K562 (cell line): ENCODE measurements around the gene POU3F1. TPM values are rescaled to one million over a fixed set of nuclear protein-coding genes. Genes with fewer than 3 reads are reported as not detected.

Source experiments
- ARID3B ChIP-seq: fragments of 250-450 bp; sonication (Bioruptor Pico); IDR thresholded peaks from 2 replicates; pipeline ENCODE4 v1.4.0; 2020; ENCODE audit warnings: borderline replicate concordance
- BDP1 ChIP-seq: IDR thresholded peaks from 3 replicates; pipeline ENCODE4 v1.6.1; 2011; ENCODE audit not compliant: insufficient read length, insufficient read depth
- BMI1 ChIP-seq: fragments of 150-350 bp; IDR thresholded peaks from 2 replicates; pipeline ENCODE4 v1.6.1; 2014; ENCODE audit warnings: low read length
- CREB1 ChIP-seq, 2 experiments: sonication (generic) in 1 of 2; formaldehyde crosslinking in 1 of 2; IDR thresholded peaks; 2 replicates each; pipeline versions ENCODE4 v1.6.1 to v1.8.0; 2012 to 2022; ENCODE audit warnings: inconsistent platforms in 1 of 2, mild to moderate bottlenecking in 1 of 2, missing genetic modification reagents in 1 of 2, moderate library complexity in 1 of 2
- CTCF ChIP-seq, 3 experiments: IDR thresholded peaks in 2 of 3; conservative IDR thresholded peaks in 1 of 3; 2 replicates each; pipeline ENCODE4 v1.5.1; 2011 to 2012; ENCODE audit warnings: low read length in 3 of 3, mild to moderate bottlenecking in 3 of 3, control low read depth in 2 of 3, improper control_type of control experiment in 1 of 3, inconsistent platforms in 1 of 3, low read depth in 1 of 3, mixed read lengths in 1 of 3, moderate library complexity in 1 of 3; ENCODE audit not compliant: insufficient read depth in 2 of 3
- E4F1 ChIP-seq: fragments of 250-450 bp; sonication (Bioruptor Pico); IDR thresholded peaks from 2 replicates; pipeline ENCODE4 v1.5.0; 2021; ENCODE audit warnings: mild to moderate bottlenecking, borderline replicate concordance
- FUS ChIP-seq: fragments of 200-400 bp; formaldehyde crosslinking; optimal IDR thresholded peaks from 2 replicates; pipeline ENCODE3; 2017; ENCODE audit warnings: low read depth, low read length
- KLF16 ChIP-seq: IDR thresholded peaks from 2 replicates; pipeline ENCODE4 v1.6.1; 2016; ENCODE audit warnings: antibody characterized with exemption
- MED1 ChIP-seq: sonication (generic); formaldehyde crosslinking; IDR thresholded peaks from 2 replicates; pipeline ENCODE4 v1.8.1; 2023; ENCODE audit warnings: missing genetic modification reagents, borderline replicate concordance
- NONO ChIP-seq, 2 experiments: fragments of 200-400 bp in 1 of 2; fragments of 450-650 bp in 1 of 2; formaldehyde crosslinking in 1 of 2; IDR thresholded peaks; 2 replicates each; pipeline ENCODE4 v1.6.1; 2017; ENCODE audit warnings: low read depth in 2 of 2, mild to moderate bottlenecking in 2 of 2, moderate library complexity in 2 of 2, low read length in 1 of 2
- POLR2A ChIP-seq: fragments of 450-650 bp; conservative IDR thresholded peaks from 2 replicates; pipeline ENCODE4 v1.6.1; 2016
- POLR2G ChIP-seq: fragments of 200-400 bp; formaldehyde crosslinking; IDR thresholded peaks from 2 replicates; pipeline ENCODE4 v1.6.1; 2017; ENCODE audit warnings: low read depth, mild to moderate bottlenecking, antibody characterized with exemption, low read length, moderate library complexity
- SMARCC2 ChIP-seq: fragments of 450-650 bp; IDR thresholded peaks from 2 replicates; pipeline ENCODE4 v1.6.1; 2017; ENCODE audit warnings: antibody characterized with exemption, moderate library complexity, mild to moderate bottlenecking, low read depth
- SNIP1 ChIP-seq: fragments of 450-650 bp; IDR thresholded peaks from 2 replicates; pipeline ENCODE4 v1.7.1; 2017; ENCODE audit warnings: low read depth, mild to moderate bottlenecking
- THRB ChIP-seq: fragments of 450-650 bp; formaldehyde crosslinking; conservative IDR thresholded peaks from 2 replicates; pipeline ENCODE4 v1.4.0; 2022; ENCODE audit warnings: mild to moderate bottlenecking, missing genetic modification characterization
- ZBED1 ChIP-seq: IDR thresholded peaks from 2 replicates; pipeline ENCODE4 v1.6.1; 2014
- ZMIZ1 ChIP-seq, 2 experiments: fragments of 150-350 bp in 1 of 2; IDR thresholded peaks; 2 replicates each; pipeline ENCODE4 v1.6.1; 2012 to 2016; ENCODE audit warnings: low read depth in 2 of 2, low read length in 2 of 2, mild to moderate bottlenecking in 1 of 2, moderate library complexity in 1 of 2
- ZNF717 ChIP-seq: fragments of 250-450 bp; sonication (Bioruptor Pico); IDR thresholded peaks from 2 replicates; pipeline ENCODE4 v1.5.0; 2021
- polyA plus RNA-seq, 8 experiments: library from polyadenylated mRNA; depleted of rRNA in 4 of 8; stranded (reverse) in 5 of 8; unstranded in 3 of 8; fragments of >200 nt; fragmentation: Nextera tagmentation in 2 of 8; fragmentation: Illumina TruSeq in 1 of 8; extraction: Ambion mirVana in 2 of 8; extraction: Trizol in 1 of 8; gene quantifications; 2 replicates each; pipeline versions ENCODE4 v1.2.1 to v1.2.3, GENCODE V29; 2011 to 2014; ENCODE audit warnings: inconsistent platforms in 1 of 8, missing spikeins in 1 of 8
- total RNA-seq, 7 experiments: library from RNA; depleted of rRNA in 6 of 7; stranded (reverse); fragments of >200 nt in 6 of 7; fragmentation: Illumina TruSeq in 2 of 7; extraction: Trizol in 2 of 7; gene quantifications; 2 replicates each; pipeline versions ENCODE4 v1.2.1 to v1.2.3, GENCODE V29; 2011 to 2021; ENCODE audit warnings: low replicate concordance in 1 of 7

The POU3F1 gene
- total and polyA plus RNA-seq, 9 of the 15 experiments (the other 6 are each of a cell fraction or from before 2014, with no cell fraction given): 0.09 TPM; not detected in 8

DNA sequence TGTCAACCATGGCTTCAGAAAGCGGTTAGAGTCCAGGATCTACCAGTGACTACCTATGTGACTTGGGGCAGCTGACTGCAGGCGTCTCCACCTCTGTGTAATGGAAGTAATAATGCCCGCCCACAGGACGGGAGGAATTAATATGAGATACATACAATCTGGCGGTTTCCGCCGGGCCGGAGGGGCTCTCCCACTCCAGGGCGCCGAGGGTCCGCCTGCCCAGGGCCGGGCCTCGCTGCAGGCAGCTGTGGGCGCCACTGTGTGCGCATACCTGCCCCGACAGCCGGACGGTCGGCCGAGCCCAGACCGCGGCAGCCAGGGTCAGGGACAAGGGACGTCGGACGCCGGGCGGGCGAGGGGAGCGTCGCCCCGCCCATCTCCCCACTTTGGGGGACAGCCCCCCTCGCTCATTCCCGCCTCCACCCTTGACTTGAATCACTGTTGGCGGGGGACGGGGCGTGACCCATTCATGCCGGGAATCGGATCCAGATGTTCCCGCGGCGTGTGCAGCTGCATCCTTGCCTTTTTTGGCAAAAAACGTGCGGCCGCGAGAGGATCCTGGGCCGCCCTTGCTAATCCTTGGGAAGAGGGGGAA, 50.7 kb downstream of the POU3F1 start (continued):
- no peak for TF ChIP-seq ARID3B (CRISPR knock-in tag)
- TF ChIP-seq CREB1 (IDR thresholded peaks at IDR 0.05): 0 out of 2 replicates have a peak, but pooled peaks have one; percentile 6
- TF ChIP-seq CREB1 (CRISPR knock-in tag; IDR thresholded peaks at IDR 0.05): no peak
- TF ChIP-seq NONO (IDR thresholded peaks at IDR 0.05; ENCODE audit: low read depth in 2 of 2, low read length in 1 of 2): no peak
- TF ChIP-seq E4F1 (CRISPR knock-in tag): no peak
- peak; percentile 56 for TF ChIP-seq POLR2A
- TF ChIP-seq ZNF717 (CRISPR knock-in tag): no peak
- TF ChIP-seq CTCF (IDR thresholded peaks at IDR 0.05 in 2 of 3, conservative IDR thresholded peaks at IDR 0.05 in 1 of 3; ENCODE audit: insufficient read depth in 2 of 3, low read depth in 1 of 3, low read length in 3 of 3): no peak
- no peak for TF ChIP-seq THRB
- TF ChIP-seq SMARCC2: no peak
- peak; percentile 21 for TF ChIP-seq FUS
- TF ChIP-seq POLR2G: peak; percentile 81
- no peak for TF ChIP-seq BMI1
- TF ChIP-seq ZBED1: 0 out of 2 replicates have a peak, but pooled peaks have one; percentile 23
- TF ChIP-seq BDP1: no peak
- TF ChIP-seq KLF16: no peak
- TF ChIP-seq MED1 (CRISPR knock-in tag): 0 out of 2 replicates have a peak, but pooled peaks have one; percentile 47
- TF ChIP-seq SNIP1: no peak
- TF ChIP-seq ZMIZ1 (IDR thresholded peaks at IDR 0.05; ENCODE audit: low read depth in 2 of 2, low read length in 2 of 2): no peak
